ENCODE measurements around the gene EPB41L5. TPM values are rescaled to one million over a fixed set of nuclear protein-coding genes. Genes with fewer than 3 reads are reported as not detected.

EPB41L5 gene
- total RNA-seq, 1 donor: 25.0 TPM

DNA sequence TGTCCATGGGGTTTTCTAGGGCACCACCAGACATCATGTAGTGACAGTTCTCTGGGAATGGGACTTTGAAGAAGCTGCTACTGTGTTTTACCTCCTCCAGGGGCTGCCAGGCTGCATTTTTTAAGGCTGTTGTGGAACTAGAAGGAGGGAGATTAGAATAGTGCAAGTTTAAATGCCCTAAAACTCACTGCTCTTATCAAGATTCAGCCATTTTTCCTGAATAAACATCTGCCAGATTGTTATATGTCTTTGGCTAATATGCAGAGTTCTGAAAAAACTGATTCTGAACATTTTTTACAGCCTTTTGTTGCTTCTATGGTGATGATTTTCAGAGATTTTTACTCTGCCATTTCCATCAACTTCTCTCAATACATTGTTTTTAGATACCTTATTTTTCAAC, 8.6 kb upstream of the EPB41L5 start:
- TF ChIP-seq, protein P1, sequence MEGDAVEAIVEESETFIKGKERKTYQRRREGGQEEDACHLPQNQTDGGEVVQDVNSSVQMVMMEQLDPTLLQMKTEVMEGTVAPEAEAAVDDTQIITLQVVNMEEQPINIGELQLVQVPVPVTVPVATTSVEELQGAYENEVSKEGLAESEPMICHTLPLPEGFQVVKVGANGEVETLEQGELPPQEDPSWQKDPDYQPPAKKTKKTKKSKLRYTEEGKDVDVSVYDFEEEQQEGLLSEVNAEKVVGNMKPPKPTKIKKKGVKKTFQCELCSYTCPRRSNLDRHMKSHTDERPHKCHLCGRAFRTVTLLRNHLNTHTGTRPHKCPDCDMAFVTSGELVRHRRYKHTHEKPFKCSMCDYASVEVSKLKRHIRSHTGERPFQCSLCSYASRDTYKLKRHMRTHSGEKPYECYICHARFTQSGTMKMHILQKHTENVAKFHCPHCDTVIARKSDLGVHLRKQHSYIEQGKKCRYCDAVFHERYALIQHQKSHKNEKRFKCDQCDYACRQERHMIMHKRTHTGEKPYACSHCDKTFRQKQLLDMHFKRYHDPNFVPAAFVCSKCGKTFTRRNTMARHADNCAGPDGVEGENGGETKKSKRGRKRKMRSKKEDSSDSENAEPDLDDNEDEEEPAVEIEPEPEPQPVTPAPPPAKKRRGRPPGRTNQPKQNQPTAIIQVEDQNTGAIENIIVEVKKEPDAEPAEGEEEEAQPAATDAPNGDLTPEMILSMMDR (IDR thresholded peaks at IDR 0.05; ENCODE audit: insufficient read depth, low read depth, low read length): no peak
- no peak overlapping the region for H3K4me3 ChIP-seq (ENCODE audit: low read depth, low read length)
- no peak for DNase-seq (ENCODE audit: low read depth)

DNA sequence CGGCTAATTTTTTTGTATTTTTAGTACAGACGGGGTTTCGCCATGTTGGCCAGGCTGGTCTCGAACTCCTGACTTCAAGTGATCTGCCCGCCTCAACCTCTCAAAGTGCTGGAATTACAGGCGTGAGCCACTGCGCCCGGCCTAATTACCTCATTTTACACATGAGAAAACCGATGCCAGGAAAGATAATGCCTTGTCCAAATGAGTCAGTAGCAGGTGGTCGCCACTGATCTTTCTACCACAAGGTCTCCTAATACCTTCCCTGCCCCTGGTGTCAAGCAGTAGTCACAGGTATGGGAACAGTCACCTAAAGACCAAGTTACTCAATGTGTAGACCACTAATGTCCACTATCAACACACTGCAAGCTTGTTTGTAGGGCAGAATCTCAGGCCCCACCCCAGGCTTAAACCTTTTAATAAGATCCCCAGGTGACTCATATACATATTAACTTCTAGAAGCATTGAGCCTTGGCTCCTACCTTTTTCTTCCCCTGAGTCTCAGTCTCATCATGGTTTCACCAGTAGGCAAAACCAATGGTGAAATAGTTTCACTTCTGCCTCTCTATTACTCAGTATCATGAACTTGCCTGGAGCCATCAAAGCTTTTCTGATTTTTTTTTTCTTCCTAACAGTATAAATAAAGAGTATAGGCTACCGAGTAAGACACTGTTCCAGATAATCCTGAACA, 6.9 kb upstream of the EPB41L5 start:
- DNase-seq (ENCODE audit: low read depth): no peak
- TF ChIP-seq, protein P1 (IDR thresholded peaks at IDR 0.05; ENCODE audit: insufficient read depth, low read depth, low read length): no peak
- no peak overlapping the region for H3K4me3 ChIP-seq (ENCODE audit: low read depth, low read length)

DNA sequence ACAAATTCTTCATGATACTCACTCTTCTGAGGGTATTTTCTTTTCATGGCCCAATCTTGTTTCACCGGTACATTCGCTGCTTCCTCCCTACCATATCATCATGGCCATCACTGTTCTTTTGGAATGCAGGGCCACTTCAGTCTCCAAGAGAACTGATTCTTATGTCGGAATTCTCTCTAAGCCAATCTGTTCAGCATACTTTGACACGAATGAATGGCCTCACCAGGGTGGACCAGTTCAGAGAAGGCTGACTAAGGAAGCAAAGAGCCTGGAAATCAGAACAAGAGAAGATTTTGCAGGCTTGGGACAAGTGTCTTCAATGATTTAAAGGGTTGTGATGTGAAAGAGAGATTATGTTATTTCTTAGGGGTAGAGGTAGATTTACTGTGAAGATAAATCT, 5.0 kb upstream of the EPB41L5 start:
- DNase-seq (ENCODE audit: low read depth): no peak
- TF ChIP-seq, protein P1 (IDR thresholded peaks at IDR 0.05; ENCODE audit: insufficient read depth, low read depth, low read length): no peak
- no peak overlapping the region for H3K4me3 ChIP-seq (ENCODE audit: low read depth, low read length)

DNA sequence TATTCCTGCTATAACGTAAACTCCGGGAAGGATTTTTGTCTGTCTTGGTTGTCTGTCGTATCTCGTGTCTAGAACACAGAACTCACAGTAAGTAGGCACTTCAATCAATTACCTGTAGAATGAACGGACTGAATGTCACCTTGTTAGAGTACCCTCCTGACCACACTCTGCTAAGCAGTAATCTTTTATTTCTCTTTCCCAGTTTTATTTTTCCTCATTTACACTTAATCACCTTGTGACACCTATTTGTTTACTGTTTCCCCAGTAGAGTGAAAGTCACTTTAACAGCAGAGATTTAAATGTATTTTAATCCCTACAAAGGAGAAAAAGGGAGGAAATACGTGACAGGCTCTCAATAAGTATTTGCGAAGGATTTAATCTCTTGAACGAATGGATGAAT, 514 bp upstream of the EPB41L5 start:
- DNase-seq (ENCODE audit: low read depth): no peak
- TF ChIP-seq, protein P1 (IDR thresholded peaks at IDR 0.05; ENCODE audit: insufficient read depth, low read depth, low read length): no peak
- peak overlapping the region; percentile 85 for H3K4me3 ChIP-seq (ENCODE audit: low read depth, low read length)

DNA sequence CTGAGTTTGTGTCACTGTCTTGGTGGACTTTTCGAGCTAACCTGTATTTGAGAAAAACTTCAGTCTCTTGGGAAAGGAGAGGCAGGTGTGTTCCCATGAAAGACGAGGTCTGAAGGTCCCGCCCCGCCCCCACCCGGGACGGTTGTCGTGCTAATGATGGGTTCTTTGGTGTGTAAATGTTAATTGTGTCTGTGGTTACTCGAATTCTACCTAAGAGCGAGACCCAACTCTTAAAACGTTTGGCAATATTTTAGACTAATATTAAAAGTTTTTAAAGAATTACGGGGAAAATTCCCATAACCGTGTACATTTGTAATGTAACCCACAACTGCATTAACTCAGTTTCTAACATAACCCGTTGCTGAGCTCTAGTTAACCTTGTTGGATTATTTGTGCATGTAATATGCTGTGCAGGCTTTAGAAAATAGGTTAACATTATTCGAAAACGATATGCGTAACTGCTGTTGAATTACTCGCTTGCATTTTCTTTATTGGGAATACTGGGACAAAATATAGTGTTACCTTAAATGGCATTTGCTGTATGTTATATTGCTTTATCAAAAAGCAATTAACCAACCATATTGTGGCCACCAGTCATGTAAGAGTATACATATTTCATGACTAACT, 833 bp downstream of the EPB41L5 start:
- TF ChIP-seq, protein P1 (IDR thresholded peaks at IDR 0.05; ENCODE audit: insufficient read depth, low read depth, low read length): no peak
- H3K4me3 ChIP-seq (ENCODE audit: low read depth, low read length): peak overlapping the region; percentile 85
- DNase-seq (ENCODE audit: low read depth): no peak

DNA sequence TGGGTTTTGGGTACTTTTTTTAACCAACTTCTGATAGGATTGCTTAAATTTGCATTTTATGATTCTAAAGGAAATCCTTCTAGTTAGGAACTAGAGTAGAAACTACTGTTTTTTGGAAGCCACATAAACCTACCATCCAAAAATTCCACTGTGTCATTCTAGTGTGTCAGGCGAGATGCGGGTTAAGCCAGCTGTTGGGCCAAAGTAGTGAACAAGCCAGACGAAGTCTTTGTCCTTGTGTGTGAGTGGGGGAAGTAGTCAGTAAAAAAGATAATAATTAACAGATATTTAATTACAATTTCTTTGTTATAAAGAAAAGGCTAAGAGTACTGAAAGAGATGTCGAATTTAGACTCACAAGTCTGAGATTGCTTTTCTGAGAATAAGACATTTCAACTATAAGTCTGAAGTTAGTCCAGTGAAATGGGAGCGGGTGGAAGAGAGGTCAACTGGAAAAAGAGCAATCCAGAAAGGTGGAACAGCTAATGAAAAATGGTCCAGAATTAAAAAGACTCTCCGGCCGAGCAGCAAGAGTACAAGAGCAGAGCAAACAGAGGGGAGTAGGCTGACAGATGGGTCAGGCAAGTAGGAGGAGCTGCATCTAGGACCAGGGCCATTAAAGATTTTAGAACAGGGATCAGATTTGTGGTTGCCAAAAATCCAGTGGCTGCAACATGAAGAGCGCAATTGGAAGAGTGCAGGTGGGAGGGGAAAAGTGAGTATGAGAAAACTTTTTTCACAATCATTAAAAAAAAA, 1.5 kb downstream of the EPB41L5 start:
- TF ChIP-seq, protein P1 (IDR thresholded peaks at IDR 0.05; ENCODE audit: insufficient read depth, low read depth, low read length): no peak
- H3K4me3 ChIP-seq (ENCODE audit: low read depth, low read length): peak overlapping the region; percentile 85
- DNase-seq (ENCODE audit: low read depth): no peak

Measured in fibroblast of villous mesenchyme (primary cell).